Activated naive CD8-positive, alpha-beta T cell treated with anti-CD3 and anti-CD28 coated beads for 36 hours (primary cell): ENCODE data around the gene DLX6. TPM values are rescaled to one million over a fixed set of nuclear protein-coding genes. Genes with fewer than 3 reads are reported as not detected.
"Not testable (repeated sequence)": the region's sequence is repeated elsewhere in the genome, so short reads cannot be mapped to it uniquely, and the experiment has no call there.

Experiments
- DNase-seq: peaks from one replicate; pipeline ENCODE4 v3.0.0; 2021
- H3K27ac Mint-ChIP-seq: one replicate; pipeline ENCODE4 v1.8.0; 2022; ENCODE audit warnings: mild to moderate bottlenecking, moderate library complexity, mixed read lengths
- H3K27me3 Mint-ChIP-seq: one replicate; pipeline ENCODE4 v1.8.0; 2022; ENCODE audit warnings: mild to moderate bottlenecking, mixed read lengths
- H3K36me3 Mint-ChIP-seq: one replicate; pipeline ENCODE4 v1.8.0; 2021; ENCODE audit warnings: mild to moderate bottlenecking, mixed read lengths
- H3K4me1 Mint-ChIP-seq: one replicate; pipeline ENCODE4 v1.8.0; 2021; ENCODE audit warnings: mixed read lengths
- H3K4me3 Mint-ChIP-seq: one replicate; pipeline ENCODE4 v1.8.0; 2022; ENCODE audit warnings: mild to moderate bottlenecking, moderate library complexity, mixed read lengths
- H3K9me3 Mint-ChIP-seq: one replicate; pipeline ENCODE4 v1.8.0; 2022; ENCODE audit warnings: mixed read lengths
- total RNA-seq, 2 experiments: library from RNA; stranded (reverse); gene quantifications; one replicate each; pipeline ENCODE4 v1.2.3, GENCODE V29; 2021

DLX6 gene
- total RNA-seq, 2 experiments from 2014 or later: not detected

- Mint-ChIP-seq H3K27me3 (peaks cover 99% of the 10 kb centered on the region), H3K4me1 (peaks cover 48% of the 10 kb centered on the region)
Measured at GRCh38 chr7:97021747-97022490, 16.6 kb downstream of the DLX6 start.

GRCh38 chr7:97022491-97023306 is 17.3 kb downstream of the DLX6 start:
- Mint-ChIP-seq H3K36me3 (peaks cover 8% of the 10 kb centered on the region), H3K27ac (no peak overlapping the region)

More at GRCh38 chr7:97021747-97022490, 16.6 kb downstream of the DLX6 start:
- Mint-ChIP-seq H3K36me3 (peaks cover 8% of the 10 kb centered on the region), H3K27ac (no peak overlapping the region), H3K4me3 (peak overlapping the region; percentile 18), H3K9me3 (no peaks in the 10 kb centered on the region)
- DNase-seq: no peak

GRCh38 chr7:97024209-97025129 is 19.1 kb downstream of the DLX6 start, which contains the start of gene DLX5:
TSS of gene DLX5 (minus strand) at chr7:97024831. CDS start at chr7:97024623, 208 bp downstream.
- Mint-ChIP-seq H3K27me3 (peaks cover 91% of the 10 kb centered on the region), H3K27ac (peak within 1 kb of the TSS; percentile 44)
- no peak for DNase-seq

More at GRCh38 chr7:97022491-97023306, 17.3 kb downstream of the DLX6 start:
- no peak for DNase-seq
- Mint-ChIP-seq H3K9me3 (no peaks in the 10 kb centered on the region), H3K4me3 (peak overlapping the region; percentile 18), H3K4me1 (peaks cover 48% of the 10 kb centered on the region), H3K27me3 (peaks cover 99% of the 10 kb centered on the region)

GRCh38 chr7:97025130-97025499 is 19.8 kb downstream of the DLX6 start:
- Mint-ChIP-seq H3K4me3 (no peak overlapping the region), H3K36me3 (peaks cover 8% of the 10 kb centered on the region), H3K9me3 (no peaks in the 10 kb centered on the region), H3K4me1 (peaks cover 46% of the 10 kb centered on the region), H3K27me3 (peaks cover 84% of the 10 kb centered on the region), H3K27ac (no peak overlapping the region)
- no peak for DNase-seq

More at GRCh38 chr7:97024209-97025129, 19.1 kb downstream of the DLX6 start, which contains the start of gene DLX5:
- Mint-ChIP-seq H3K36me3 (peaks cover 8% of the 10 kb centered on the region), H3K9me3 (no peaks in the 10 kb centered on the region), H3K4me3 (peak within 1 kb of the TSS; percentile 67), H3K4me1 (peaks cover 46% of the 10 kb centered on the region)

GRCh38 chr7:97025983-97026714 is 20.8 kb downstream of the DLX6 start:
- Mint-ChIP-seq H3K4me3 (peak overlapping the region; percentile 22), H3K27ac (no peak overlapping the region), H3K4me1 (peaks cover 40% of the 10 kb centered on the region), H3K9me3 (no peaks in the 10 kb centered on the region), H3K27me3 (peaks cover 77% of the 10 kb centered on the region), H3K36me3 (peaks cover 8% of the 10 kb centered on the region)
- DNase-seq: no peak

- H3K27me3 Mint-ChIP-seq: peaks cover 77% of the 10 kb centered on the region
- no peaks in the 10 kb centered on the region for H3K9me3 Mint-ChIP-seq
- DNase-seq: no peak
- H3K27ac Mint-ChIP-seq: no peak overlapping the region
- peak overlapping the region; percentile 60 for H3K4me3 Mint-ChIP-seq
- H3K4me1 Mint-ChIP-seq: peaks cover 38% of the 10 kb centered on the region
- H3K36me3 Mint-ChIP-seq: peaks cover 8% of the 10 kb centered on the region
Measured at GRCh38 chr7:97026715-97027426, 21.5 kb downstream of the DLX6 start.

GRCh38 chr7:97027427-97028234 is 22.3 kb downstream of the DLX6 start:
- H3K27me3 Mint-ChIP-seq: peaks cover 75% of the 10 kb centered on the region
- peaks cover 30% of the 10 kb centered on the region for H3K4me1 Mint-ChIP-seq
- no peak overlapping the region for H3K27ac Mint-ChIP-seq
- peak overlapping the region; percentile 60 for H3K4me3 Mint-ChIP-seq
- H3K36me3 Mint-ChIP-seq: peaks cover 6% of the 10 kb centered on the region
- DNase-seq: peak; percentile 56
- H3K9me3 Mint-ChIP-seq: no peaks in the 10 kb centered on the region

GRCh38 chr7:97034213-97034852 is 29.0 kb downstream of the DLX6 start:
- not testable (repeated sequence) for H3K27ac Mint-ChIP-seq, H3K4me1 Mint-ChIP-seq, DNase-seq, H3K36me3 Mint-ChIP-seq, H3K9me3 Mint-ChIP-seq, H3K4me3 Mint-ChIP-seq
- H3K27me3 Mint-ChIP-seq: peaks cover 34% of the 10 kb centered on the region

GRCh38 chr7:97039374-97040065 is 34.2 kb downstream of the DLX6 start:
- Mint-ChIP-seq H3K27me3 (peaks cover 48% of the 10 kb centered on the region), H3K9me3 (no peaks in the 10 kb centered on the region), H3K4me1 (no peaks in the 10 kb centered on the region), H3K4me3 (no peak overlapping the region), H3K27ac (no peak overlapping the region), H3K36me3 (no peaks in the 10 kb centered on the region)
- DNase-seq: no peak

GRCh38 chr7:97043281-97043680 is 37.9 kb downstream of the DLX6 start:
- H3K27me3 Mint-ChIP-seq: peaks cover 38% of the 10 kb centered on the region

More at GRCh38 chr7:97043281-97043680, 37.9 kb downstream of the DLX6 start:
- no peak for DNase-seq
- Mint-ChIP-seq H3K27ac (no peak overlapping the region), H3K4me1 (no peaks in the 10 kb centered on the region), H3K4me3 (no peak overlapping the region), H3K36me3 (no peaks in the 10 kb centered on the region), H3K9me3 (no peaks in the 10 kb centered on the region)
